GM10847 (cell line): Measurements from ENCODE around the gene TMEM178B.

Source experiments
- POLR2A ChIP-seq: IDR thresholded peaks from 2 replicates; pipeline ENCODE4 v1.6.1; 2011; ENCODE audit not compliant: insufficient read length; ENCODE audit errors: extremely low read depth

The TMEM178B gene

DNA sequence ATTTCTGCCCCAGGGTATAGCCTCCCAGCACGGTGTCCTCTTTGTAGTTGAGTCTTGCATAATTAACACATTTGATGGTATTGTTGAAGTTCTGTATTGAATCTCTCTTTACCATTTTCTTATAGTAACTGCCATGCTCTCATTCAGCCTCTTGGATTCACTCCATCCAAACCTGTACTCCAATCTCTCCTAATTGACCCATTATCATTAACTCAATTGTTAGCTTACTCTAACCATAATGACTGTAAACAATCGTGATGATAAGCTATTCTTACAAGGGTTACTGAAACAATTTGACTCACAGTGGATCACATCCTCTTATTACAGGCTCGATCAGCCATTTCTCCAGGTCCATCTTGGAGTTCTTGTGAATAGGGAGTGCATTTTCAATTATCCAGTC is 285.4 kb downstream of the TMEM178B start:
- TF ChIP-seq POLR2A = no peak

GRCh38 chr7:141359740-141360415 is 286.0 kb downstream of the TMEM178B start:
- no peak for TF ChIP-seq POLR2A

DNA sequence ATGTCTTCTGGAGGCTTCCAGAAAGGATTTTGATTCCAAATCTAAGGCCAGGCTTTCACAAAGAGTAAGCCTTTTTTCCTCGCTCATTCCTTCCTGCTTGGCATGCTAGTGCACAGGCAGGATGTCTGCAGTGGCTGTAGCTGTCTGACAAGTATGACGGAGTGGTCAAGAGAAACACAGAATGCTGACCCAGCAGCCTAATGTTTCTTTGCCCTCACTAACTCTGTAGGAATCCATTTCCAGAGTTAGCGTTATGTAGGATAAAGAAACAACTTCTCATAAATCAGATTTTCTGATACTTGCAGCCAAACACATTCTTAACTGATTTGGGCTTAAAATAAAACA is 286.5 kb downstream of the TMEM178B start:
- TF ChIP-seq POLR2A = no peak

GRCh38 chr7:141360803-141361202 is 286.9 kb downstream of the TMEM178B start:
- TF ChIP-seq POLR2A = no peak

- TF ChIP-seq POLR2A = no peak
Observed at GRCh38 chr7:141361479-141361878, 287.6 kb downstream of the TMEM178B start.

DNA sequence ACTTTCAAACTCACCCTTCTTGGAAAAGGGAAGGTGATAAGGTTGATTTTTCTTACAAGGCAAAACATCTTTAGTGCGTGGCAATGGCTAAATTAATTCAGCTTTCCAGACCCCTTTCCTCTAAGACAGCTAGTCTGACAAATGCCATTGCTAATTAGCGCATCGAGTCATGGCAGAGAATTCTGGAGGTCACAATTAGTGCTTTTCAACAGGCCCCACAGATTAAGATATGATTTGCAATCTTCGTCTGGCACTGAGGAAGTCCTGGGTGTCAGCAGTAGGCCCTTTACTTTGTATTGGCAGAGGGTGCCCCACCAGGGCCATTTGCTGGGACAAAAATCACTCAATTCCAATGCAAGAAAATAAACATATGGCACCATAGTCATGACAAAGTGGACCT is 288.1 kb downstream of the TMEM178B start:
- no peak for TF ChIP-seq POLR2A

DNA sequence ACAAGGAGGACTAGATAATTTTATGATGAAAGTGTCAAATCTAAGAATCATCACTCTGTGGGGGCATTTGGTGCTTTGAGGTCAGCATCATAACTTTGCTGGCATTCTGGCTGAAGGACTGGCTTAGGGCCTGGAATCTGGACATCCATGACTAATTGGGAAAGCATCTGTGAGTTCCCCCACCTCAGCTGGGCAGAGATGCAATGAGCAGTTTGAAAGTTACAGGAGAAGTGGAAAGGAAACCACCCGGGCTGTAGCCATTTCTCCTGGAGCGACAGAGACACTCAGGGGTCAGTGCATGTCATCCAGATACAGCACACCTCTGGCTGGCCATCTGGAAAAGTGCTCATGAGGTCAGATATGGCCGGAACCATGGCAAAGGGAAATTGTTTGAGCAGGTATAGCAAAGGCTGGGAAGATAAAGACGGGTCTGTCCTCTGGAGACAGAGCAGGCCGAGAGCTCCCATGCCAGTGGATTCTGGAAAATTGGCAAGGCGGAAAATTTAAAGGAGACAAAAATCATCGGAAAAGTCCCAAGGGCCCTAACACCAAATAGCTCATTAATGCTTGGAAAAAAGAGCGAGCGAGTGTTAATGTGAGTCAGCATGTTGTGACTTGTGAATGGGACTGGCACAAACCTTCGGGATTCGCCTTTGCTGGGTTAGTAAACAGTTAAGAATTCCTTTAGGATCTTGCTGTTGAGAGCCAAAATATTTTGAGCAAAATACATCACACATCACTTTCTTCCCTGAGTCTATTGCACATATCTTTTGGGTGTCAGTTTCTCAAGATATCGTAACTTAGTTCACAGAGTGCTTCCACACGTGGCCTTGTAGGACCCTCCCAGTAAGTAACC is 288.9 kb downstream of the TMEM178B start:
- no peak for TF ChIP-seq POLR2A

GRCh38 chr7:141363748-141364147 is 289.9 kb downstream of the TMEM178B start:
- no peak for TF ChIP-seq POLR2A

DNA sequence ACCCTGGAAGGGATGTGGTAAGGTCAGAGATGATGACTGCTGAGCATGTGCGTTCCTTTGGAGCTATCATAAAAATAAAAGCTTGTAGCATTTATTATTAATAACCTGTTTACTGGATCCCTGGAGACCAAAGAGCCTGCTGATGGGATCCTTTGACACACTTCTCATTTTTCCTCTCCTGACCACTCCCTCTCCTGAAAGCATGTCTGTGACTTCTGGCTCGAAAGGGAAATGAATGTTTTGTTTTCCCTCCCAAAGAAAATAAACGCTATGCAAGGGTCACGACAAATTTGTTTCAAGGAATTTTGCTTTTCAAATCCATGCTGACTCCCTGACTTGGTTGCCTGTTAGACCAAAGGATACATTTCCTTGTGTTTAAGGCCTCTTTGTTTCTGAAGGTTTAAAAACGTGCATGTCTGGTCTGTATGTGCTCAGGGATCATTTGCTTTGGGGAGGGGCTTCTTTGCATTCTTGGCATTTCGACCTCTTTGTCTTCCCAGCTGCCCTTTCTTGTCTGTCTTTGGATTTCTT is 292.3 kb downstream of the TMEM178B start:
- no peak for TF ChIP-seq POLR2A

- TF ChIP-seq POLR2A = no peak
Observed at GRCh38 chr7:141369422-141369821, 295.6 kb downstream of the TMEM178B start.

DNA sequence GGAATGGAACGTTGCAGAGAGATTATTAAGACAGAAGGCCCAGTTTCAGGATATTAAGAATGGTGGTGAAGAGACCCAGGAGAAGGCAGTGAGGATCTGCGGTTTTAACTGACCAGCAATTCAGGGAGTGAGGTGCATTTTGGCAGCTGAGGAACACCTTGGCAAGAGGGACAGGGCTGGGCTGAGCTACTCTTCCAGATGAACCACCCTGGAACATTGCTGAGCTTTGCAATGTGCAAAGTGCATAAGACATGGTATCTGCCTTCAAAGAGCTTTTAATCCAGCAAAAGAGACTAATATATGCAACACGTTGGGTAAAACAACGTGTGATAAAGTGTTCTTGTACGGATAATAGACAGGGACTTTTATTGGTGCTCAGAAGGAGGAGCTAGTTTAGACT is 296.3 kb downstream of the TMEM178B start:
- TF ChIP-seq POLR2A = no peak

GRCh38 chr7:141370650-141371049 is 296.8 kb downstream of the TMEM178B start:
- TF ChIP-seq POLR2A = no peak

GRCh38 chr7:141374425-141374824 is 300.6 kb downstream of the TMEM178B start:
- no peak for TF ChIP-seq POLR2A

DNA sequence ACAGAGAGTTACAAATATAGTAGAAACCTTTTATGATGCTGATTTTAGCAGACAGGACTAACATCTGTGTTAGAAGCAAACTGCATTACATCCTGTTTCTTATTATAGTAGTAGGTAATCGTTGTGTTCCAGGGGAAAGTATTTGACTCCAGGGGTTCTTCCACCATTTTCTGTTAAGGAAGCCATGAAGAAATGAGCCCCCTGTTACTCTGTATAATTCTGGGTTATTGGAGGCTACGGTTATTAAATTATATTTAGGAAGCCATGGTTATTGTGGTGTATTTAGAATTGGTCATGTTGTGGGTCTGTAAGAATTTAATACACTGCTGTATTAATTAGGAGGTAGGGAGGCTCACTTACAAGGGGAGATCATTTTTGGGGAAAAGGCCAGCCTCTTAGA is 301.6 kb downstream of the TMEM178B start:
- no peak for TF ChIP-seq POLR2A

DNA sequence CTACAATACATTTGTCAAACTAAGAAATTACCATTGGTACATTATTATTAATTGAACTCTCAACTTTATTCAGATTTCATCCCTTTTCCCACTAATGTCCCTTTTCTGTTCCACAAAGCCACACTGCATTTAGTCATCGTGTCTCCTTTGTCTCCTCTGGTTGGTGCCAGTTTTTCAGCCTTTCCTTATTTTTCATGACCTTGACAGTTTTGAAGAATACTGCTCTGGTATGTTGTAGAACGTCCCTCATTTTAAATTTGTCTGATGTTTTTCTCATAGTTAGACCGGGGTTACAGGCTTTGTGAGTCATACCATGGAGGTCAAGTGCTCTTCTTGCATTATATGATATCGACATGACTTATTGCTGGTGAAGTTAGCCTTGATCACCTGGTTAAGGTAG is 304.0 kb downstream of the TMEM178B start:
- no peak for TF ChIP-seq POLR2A

- TF ChIP-seq POLR2A = no peak
Observed at GRCh38 chr7:141378405-141378804, 304.5 kb downstream of the TMEM178B start.
